ENCODE measurements around the gene PRR30.

The PRR30 gene

GRCh38 chr2:27136751-27137150 is 2.5 kb downstream of the PRR30 start:
- no peaks in the 10 kb centered on the region for H3K9me3 ChIP-seq (ENCODE audit: control insufficient read depth, low read length)
- H3K36me3 ChIP-seq (ENCODE audit: control insufficient read depth, insufficient read depth, low read length, severe bottlenecking), result peaks cover 14% of the 10 kb centered on the region
- DNase-seq (ENCODE audit: low read depth), result no peak
- H3K4me1 ChIP-seq (ENCODE audit: control insufficient read depth, insufficient read depth, low read length), result peaks cover 18% of the 10 kb centered on the region
- H3K27me3 ChIP-seq (replicated peaks; ENCODE audit: control insufficient read depth, insufficient read depth, low read length), result peaks cover 2% of the 10 kb centered on the region
- no peak overlapping the region for H3K4me3 ChIP-seq (ENCODE audit: low read length)
- no peak overlapping the region for H3K9ac ChIP-seq (ENCODE audit: low read length)

GRCh38 chr2:27135478-27135955 is 3.7 kb downstream of the PRR30 start:
- Histone ChIP-seq H3K4me3 (ENCODE audit: low read length) (no peak overlapping the region), H3K36me3 (ENCODE audit: control insufficient read depth, insufficient read depth, low read length, severe bottlenecking) (peaks cover 26% of the 10 kb centered on the region), H3K4me1 (ENCODE audit: control insufficient read depth, insufficient read depth, low read length) (peaks cover 23% of the 10 kb centered on the region), H3K9me3 (ENCODE audit: control insufficient read depth, low read length) (no peaks in the 10 kb centered on the region), H3K27me3 (replicated peaks; ENCODE audit: control insufficient read depth, insufficient read depth, low read length) (peaks cover 1% of the 10 kb centered on the region), H3K9ac (ENCODE audit: low read length) (no peak overlapping the region)
- DNase-seq (ENCODE audit: low read depth), result no peak

- no peaks in the 10 kb centered on the region for H3K9me3 ChIP-seq (ENCODE audit: control insufficient read depth, low read length)
- H3K9ac ChIP-seq (ENCODE audit: low read length), result peak overlapping the region; percentile 99
- peaks cover 32% of the 10 kb centered on the region for H3K36me3 ChIP-seq (ENCODE audit: control insufficient read depth, insufficient read depth, low read length, severe bottlenecking)
- H3K27me3 ChIP-seq (replicated peaks; ENCODE audit: control insufficient read depth, insufficient read depth, low read length), result no peaks in the 10 kb centered on the region
- peaks cover 23% of the 10 kb centered on the region for H3K4me1 ChIP-seq (ENCODE audit: control insufficient read depth, insufficient read depth, low read length)
- DNase-seq (ENCODE audit: low read depth), result no peak
- peak overlapping the region; percentile 86 for H3K4me3 ChIP-seq (ENCODE audit: low read length)
These were observed 4.3 kb downstream of the PRR30 start for GRCh38 chr2:27134781-27135477.

- no peaks in the 10 kb centered on the region for H3K9me3 ChIP-seq (ENCODE audit: control insufficient read depth, low read length)
- peaks cover 40% of the 10 kb centered on the region for H3K36me3 ChIP-seq (ENCODE audit: control insufficient read depth, insufficient read depth, low read length, severe bottlenecking)
- peak within 1 kb of the TSS; percentile 86 for H3K4me3 ChIP-seq (ENCODE audit: low read length)
- peaks cover 23% of the 10 kb centered on the region for H3K4me1 ChIP-seq (ENCODE audit: control insufficient read depth, insufficient read depth, low read length)
- DNase-seq (ENCODE audit: low read depth), result peak; percentile 99
- H3K27me3 ChIP-seq (replicated peaks; ENCODE audit: control insufficient read depth, insufficient read depth, low read length), result no peaks in the 10 kb centered on the region
- H3K9ac ChIP-seq (ENCODE audit: low read length), result peak within 1 kb of the TSS; percentile 99
These were observed 5.1 kb downstream of the PRR30 start, which contains the start of gene PREB for GRCh38 chr2:27133905-27134780. TSS of gene PREB (minus strand) at chr2:27134636. CDS start at chr2:27134421, 215 bp downstream.

GRCh38 chr2:27133195-27133875 is 5.9 kb downstream of the PRR30 start:
- Histone ChIP-seq H3K36me3 (ENCODE audit: control insufficient read depth, insufficient read depth, low read length, severe bottlenecking) (peaks cover 41% of the 10 kb centered on the region), H3K9ac (ENCODE audit: low read length) (peak overlapping the region; percentile 99), H3K27me3 (replicated peaks; ENCODE audit: control insufficient read depth, insufficient read depth, low read length) (no peaks in the 10 kb centered on the region), H3K4me1 (ENCODE audit: control insufficient read depth, insufficient read depth, low read length) (peaks cover 23% of the 10 kb centered on the region), H3K9me3 (ENCODE audit: control insufficient read depth, low read length) (no peaks in the 10 kb centered on the region), H3K4me3 (ENCODE audit: low read length) (peak overlapping the region; percentile 86)
- peak; percentile 21 for DNase-seq (ENCODE audit: low read depth)

- Histone ChIP-seq H3K4me1 (ENCODE audit: control insufficient read depth, insufficient read depth, low read length) (peaks cover 25% of the 10 kb centered on the region), H3K4me3 (ENCODE audit: low read length) (peak overlapping the region; percentile 86), H3K9ac (ENCODE audit: low read length) (peak overlapping the region; percentile 99), H3K9me3 (ENCODE audit: control insufficient read depth, low read length) (no peaks in the 10 kb centered on the region), H3K27me3 (replicated peaks; ENCODE audit: control insufficient read depth, insufficient read depth, low read length) (no peaks in the 10 kb centered on the region), H3K36me3 (ENCODE audit: control insufficient read depth, insufficient read depth, low read length, severe bottlenecking) (peaks cover 41% of the 10 kb centered on the region)
- no peak for DNase-seq (ENCODE audit: low read depth)
These were observed 7.8 kb downstream of the PRR30 start for GRCh38 chr2:27131429-27131828.

- Histone ChIP-seq H3K36me3 (ENCODE audit: control insufficient read depth, insufficient read depth, low read length, severe bottlenecking) (peaks cover 41% of the 10 kb centered on the region), H3K9ac (ENCODE audit: low read length) (no peak overlapping the region), H3K27me3 (replicated peaks; ENCODE audit: control insufficient read depth, insufficient read depth, low read length) (no peaks in the 10 kb centered on the region), H3K9me3 (ENCODE audit: control insufficient read depth, low read length) (no peaks in the 10 kb centered on the region), H3K4me1 (ENCODE audit: control insufficient read depth, insufficient read depth, low read length) (peaks cover 33% of the 10 kb centered on the region), H3K4me3 (ENCODE audit: low read length) (no peak overlapping the region)
- DNase-seq (ENCODE audit: low read depth), result no peak
These were observed 8.8 kb downstream of the PRR30 start for GRCh38 chr2:27130396-27130795.

- Histone ChIP-seq H3K9me3 (ENCODE audit: control insufficient read depth, low read length) (no peaks in the 10 kb centered on the region), H3K36me3 (ENCODE audit: control insufficient read depth, insufficient read depth, low read length, severe bottlenecking) (peaks cover 41% of the 10 kb centered on the region), H3K4me3 (ENCODE audit: low read length) (no peak overlapping the region), H3K9ac (ENCODE audit: low read length) (peak overlapping the region; percentile 5), H3K4me1 (ENCODE audit: control insufficient read depth, insufficient read depth, low read length) (peaks cover 33% of the 10 kb centered on the region), H3K27me3 (replicated peaks; ENCODE audit: control insufficient read depth, insufficient read depth, low read length) (no peaks in the 10 kb centered on the region)
- DNase-seq (ENCODE audit: low read depth), result no peak
These were observed 10.3 kb downstream of the PRR30 start for GRCh38 chr2:27128668-27129571.

GRCh38 chr2:27127883-27128667 is 11.1 kb downstream of the PRR30 start:
- Histone ChIP-seq H3K9me3 (ENCODE audit: control insufficient read depth, low read length) (no peaks in the 10 kb centered on the region), H3K27me3 (replicated peaks; ENCODE audit: control insufficient read depth, insufficient read depth, low read length) (no peaks in the 10 kb centered on the region), H3K4me3 (ENCODE audit: low read length) (no peak overlapping the region), H3K9ac (ENCODE audit: low read length) (no peak overlapping the region), H3K36me3 (ENCODE audit: control insufficient read depth, insufficient read depth, low read length, severe bottlenecking) (peaks cover 40% of the 10 kb centered on the region), H3K4me1 (ENCODE audit: control insufficient read depth, insufficient read depth, low read length) (peaks cover 31% of the 10 kb centered on the region)
- no peak for DNase-seq (ENCODE audit: low read depth)

GRCh38 chr2:27126252-27126710 is 12.9 kb downstream of the PRR30 start:
- no peak for DNase-seq (ENCODE audit: low read depth)
- H3K36me3 ChIP-seq (ENCODE audit: control insufficient read depth, insufficient read depth, low read length, severe bottlenecking), result peaks cover 22% of the 10 kb centered on the region
- H3K27me3 ChIP-seq (replicated peaks; ENCODE audit: control insufficient read depth, insufficient read depth, low read length), result peaks cover 7% of the 10 kb centered on the region
- H3K9me3 ChIP-seq (ENCODE audit: control insufficient read depth, low read length), result no peaks in the 10 kb centered on the region
- H3K4me1 ChIP-seq (ENCODE audit: control insufficient read depth, insufficient read depth, low read length), result peaks cover 14% of the 10 kb centered on the region
- H3K9ac ChIP-seq (ENCODE audit: low read length), result peak overlapping the region; percentile 6
- no peak overlapping the region for H3K4me3 ChIP-seq (ENCODE audit: low read length)
